ENCODE data around the gene OR52N2.

Gene OR52N2

GRCh38 chr11:5808500-5809121 is at the start of gene OR52N2:
OR52N2 (plus strand) TSS chr11:5808924; CDS start chr11:5820336, 11,412 bp downstream.
- DNase-seq, result peak; percentile 53

GRCh38 chr11:5767056-5767455 is 41.7 kb upstream of the OR52N2 start:
- no peak for DNase-seq

GRCh38 chr11:5783255-5783654 is 25.5 kb upstream of the OR52N2 start, which contains the start of gene OR52N5:
OR52N5 (minus strand) TSS chr11:5783355; CDS start chr11:5778634, 4,721 bp downstream.
- no peak for DNase-seq

GRCh38 chr11:5791165-5791564 is 17.6 kb upstream of the OR52N2 start, which contains the start of gene OR52N1:
OR52N1 (minus strand) TSS chr11:5791265; CDS start chr11:5788816, 2,449 bp downstream.
- no peak for DNase-seq

- no peak for DNase-seq
Measured at GRCh38 chr11:5796541-5796940, 12.2 kb upstream of the OR52N2 start.

GRCh38 chr11:5803982-5804381 is 4.7 kb upstream of the OR52N2 start:
- DNase-seq, result no peak

GRCh38 chr11:5807580-5807979 is 1.1 kb upstream of the OR52N2 start:
- DNase-seq, result no peak

GRCh38 chr11:5809122-5809519 is 397 bp downstream of the OR52N2 start:
- no peak for DNase-seq

GRCh38 chr11:5809905-5810795 is 1.4 kb downstream of the OR52N2 start:
- no peak for DNase-seq

- DNase-seq, result no peak
Measured at GRCh38 chr11:5815534-5815933, 6.8 kb downstream of the OR52N2 start.

- DNase-seq, result no peak
Measured at GRCh38 chr11:5818245-5818886, 9.6 kb downstream of the OR52N2 start.

- no peak for DNase-seq
Measured at GRCh38 chr11:5831196-5831829, 22.6 kb downstream of the OR52N2 start.

GRCh38 chr11:5833446-5833845 is 24.7 kb downstream of the OR52N2 start:
- DNase-seq, result no peak

GRCh38 chr11:5837695-5838094 is 29.0 kb downstream of the OR52N2 start:
- no peak for DNase-seq

- no peak for DNase-seq
Measured at GRCh38 chr11:5841797-5842196, 33.1 kb downstream of the OR52N2 start, which contains the start of gene OR52E6. OR52E6 (minus strand) TSS chr11:5841897; CDS start chr11:5841897, 0 bp downstream.

- DNase-seq, result no peak
Measured at GRCh38 chr11:5846701-5847100, 38.0 kb downstream of the OR52N2 start.

- no peak for DNase-seq
Measured at GRCh38 chr11:5847711-5848110, 39.0 kb downstream of the OR52N2 start.

- no peak for DNase-seq
Measured at GRCh38 chr11:5851002-5851401, 42.3 kb downstream of the OR52N2 start.

- no peak for DNase-seq
Measured at GRCh38 chr11:5857590-5857989, 48.9 kb downstream of the OR52N2 start, which contains the start of gene OR52E8. OR52E8 (minus strand) TSS chr11:5857690; CDS start chr11:5857690, 0 bp downstream.

- DNase-seq, result no peak
Measured at GRCh38 chr11:5865826-5866225, 57.1 kb downstream of the OR52N2 start.

Data from activated effector memory CD4-positive, alpha-beta T cell treated with Interleukin-2 at 50 U/mL for 16 hours (primary cell).